ENCODE results near the gene NBEA. TPM values are rescaled to one million over a fixed set of nuclear protein-coding genes. Genes with fewer than 3 reads are reported as not detected.

The NBEA gene
- total RNA-seq, 1 donor from 2014 or later, result 12.0 TPM

- TF ChIP-seq POLR2AphosphoS5 (IDR thresholded peaks at IDR 0.05; ENCODE audit: insufficient read depth in 1 of 2, low read depth in 1 of 2) (no peak), CTCF (IDR thresholded peaks at IDR 0.05) (no peak), POLR2A (IDR thresholded peaks at IDR 0.05) (no peak)
- DNase-seq (ENCODE audit: extremely low spot score in 2 of 2), result no peak
- H3K4me3 ChIP-seq, result no peak overlapping the region
- H3K27ac ChIP-seq, result no peak overlapping the region
- no peaks in the 10 kb centered on the region for H3K36me3 ChIP-seq
- intact Hi-C loops (cut with DNase I), result no loop called here
- no peaks in the 10 kb centered on the region for H3K4me1 ChIP-seq
- H3K9me3 ChIP-seq, result no peaks in the 10 kb centered on the region
- H3K27me3 ChIP-seq, result no peaks in the 10 kb centered on the region
Observed at GRCh38 chr13:35354882-35355281, 412.8 kb downstream of the NBEA start.

- Histone ChIP-seq H3K36me3 (no peaks in the 10 kb centered on the region), H3K27ac (no peak overlapping the region), H3K4me1 (no peaks in the 10 kb centered on the region), H3K27me3 (no peaks in the 10 kb centered on the region), H3K4me3 (no peak overlapping the region), H3K9me3 (no peaks in the 10 kb centered on the region)
- DNase-seq (ENCODE audit: extremely low spot score in 2 of 2), result no peak
- intact Hi-C loops (cut with DNase I), result no loop called here
- TF ChIP-seq POLR2A (IDR thresholded peaks at IDR 0.05), result no peak
- no peak for TF ChIP-seq CTCF (IDR thresholded peaks at IDR 0.05)
- no peak for TF ChIP-seq POLR2AphosphoS5 (IDR thresholded peaks at IDR 0.05; ENCODE audit: insufficient read depth in 1 of 2, low read depth in 1 of 2)
Observed at GRCh38 chr13:35356572-35356971, 414.5 kb downstream of the NBEA start.

- no peaks in the 10 kb centered on the region for H3K27me3 ChIP-seq
- no peaks in the 10 kb centered on the region for H3K4me1 ChIP-seq
- no peak overlapping the region for H3K4me3 ChIP-seq
- TF ChIP-seq POLR2AphosphoS5 (IDR thresholded peaks at IDR 0.05; ENCODE audit: insufficient read depth in 1 of 2, low read depth in 1 of 2) (no peak), POLR2A (IDR thresholded peaks at IDR 0.05) (no peak), CTCF (IDR thresholded peaks at IDR 0.05) (no peak)
- no peak for DNase-seq (ENCODE audit: extremely low spot score in 2 of 2)
- intact Hi-C loops (cut with DNase I), result no loop called here
- H3K27ac ChIP-seq, result no peak overlapping the region
- no peaks in the 10 kb centered on the region for H3K36me3 ChIP-seq
- peaks cover 4% of the 10 kb centered on the region for H3K9me3 ChIP-seq
Observed at GRCh38 chr13:35365883-35366282, 423.8 kb downstream of the NBEA start.

- Histone ChIP-seq H3K27me3 (no peaks in the 10 kb centered on the region), H3K36me3 (no peaks in the 10 kb centered on the region), H3K4me3 (no peak overlapping the region), H3K4me1 (no peaks in the 10 kb centered on the region), H3K27ac (no peak overlapping the region), H3K9me3 (peaks cover 8% of the 10 kb centered on the region)
- no peak for TF ChIP-seq CTCF (IDR thresholded peaks at IDR 0.05)
- TF ChIP-seq POLR2AphosphoS5 (IDR thresholded peaks at IDR 0.05; ENCODE audit: insufficient read depth in 1 of 2, low read depth in 1 of 2), result no peak
- TF ChIP-seq POLR2A (IDR thresholded peaks at IDR 0.05), result no peak
- intact Hi-C loops (cut with DNase I), result no loop called here
- no peak for DNase-seq (ENCODE audit: extremely low spot score in 2 of 2)
Observed at GRCh38 chr13:35367586-35367985, 425.5 kb downstream of the NBEA start.

- H3K9me3 ChIP-seq, result no peaks in the 10 kb centered on the region
- intact Hi-C loops (cut with DNase I), result no loop called here
- H3K27me3 ChIP-seq, result no peaks in the 10 kb centered on the region
- no peaks in the 10 kb centered on the region for H3K36me3 ChIP-seq
- H3K4me3 ChIP-seq, result no peak overlapping the region
- DNase-seq (ENCODE audit: extremely low spot score in 2 of 2), result no peak
- H3K4me1 ChIP-seq, result no peaks in the 10 kb centered on the region
- TF ChIP-seq POLR2AphosphoS5 (IDR thresholded peaks at IDR 0.05; ENCODE audit: insufficient read depth in 1 of 2, low read depth in 1 of 2) (no peak), POLR2A (IDR thresholded peaks at IDR 0.05) (no peak), CTCF (IDR thresholded peaks at IDR 0.05) (no peak)
- H3K27ac ChIP-seq, result no peak overlapping the region
Observed at GRCh38 chr13:35378939-35379338, 436.9 kb downstream of the NBEA start.

All from vagina (tissue), 2 donors.